ENCODE measurements around the gene B3GALT5.

B3GALT5 gene

GRCh38 chr21:39700318-39700717 lies 87.6 kb downstream of the B3GALT5 start:
- DNase-seq (ENCODE audit: low spot score) = no peak

DNA sequence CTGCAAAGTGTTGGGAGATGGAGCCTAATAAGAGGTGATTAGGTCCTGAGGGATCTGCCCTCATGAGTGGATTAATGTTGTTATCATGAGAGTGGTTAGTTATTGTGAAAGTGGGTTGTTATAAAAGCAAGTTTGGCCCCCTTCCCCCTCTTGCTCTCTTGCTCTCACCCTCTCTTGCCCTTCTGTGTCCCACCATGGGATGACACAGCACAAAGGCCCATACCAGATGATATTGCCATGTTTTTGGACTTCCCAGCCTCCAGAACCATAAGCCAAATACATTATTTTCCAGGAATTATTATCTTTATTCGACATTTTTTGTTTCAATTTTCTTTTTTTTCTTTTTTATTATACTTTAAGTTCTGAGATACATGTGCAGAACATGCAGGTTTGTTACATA lies 90.8 kb downstream of the B3GALT5 start:
- DNase-seq (ENCODE audit: low spot score) = no peak

DNA sequence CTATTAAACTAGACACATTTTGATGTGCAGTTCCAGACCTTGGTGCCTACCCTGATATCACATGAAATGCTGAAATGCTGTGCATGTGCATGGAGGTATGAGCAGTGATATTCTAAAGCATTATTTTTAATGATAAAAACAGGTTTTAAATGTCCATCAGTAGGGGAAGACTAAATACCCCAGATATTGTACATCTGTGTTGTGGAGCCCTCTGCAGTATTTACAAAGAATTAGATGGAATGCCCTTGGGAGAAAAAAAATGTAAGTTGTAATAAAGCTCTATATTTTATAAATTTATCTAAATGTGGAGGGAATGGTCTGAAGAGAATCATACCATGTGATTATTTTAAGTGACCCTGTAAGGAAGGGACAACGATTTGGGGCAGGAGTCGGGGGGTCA lies 93.1 kb downstream of the B3GALT5 start:
- no peak for DNase-seq (ENCODE audit: low spot score)

DNA sequence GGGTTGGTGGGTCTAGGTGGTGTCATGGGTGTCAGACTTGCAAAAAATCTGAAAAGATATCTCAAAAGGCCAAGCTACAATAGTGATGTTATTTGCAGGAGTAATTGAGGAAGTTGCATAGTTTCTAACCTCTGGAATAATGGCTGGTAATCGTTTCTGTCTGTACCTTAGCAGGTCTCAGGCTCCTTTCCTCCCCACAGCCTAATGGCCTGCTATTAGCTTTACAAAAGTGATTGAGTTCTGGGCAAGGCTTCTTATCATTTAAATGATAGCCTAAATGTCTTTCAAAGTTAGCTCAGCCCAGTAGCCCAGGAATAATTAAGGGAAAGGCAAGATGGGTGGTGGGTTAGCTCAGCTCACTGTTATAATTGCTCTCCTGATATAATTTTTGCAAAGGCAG lies 94.6 kb downstream of the B3GALT5 start:
- no peak for DNase-seq (ENCODE audit: low spot score)

GRCh38 chr21:39710866-39711265 lies 98.1 kb downstream of the B3GALT5 start:
- DNase-seq (ENCODE audit: low spot score) = no peak

GRCh38 chr21:39712273-39712672 lies 99.5 kb downstream of the B3GALT5 start:
- no peak for DNase-seq (ENCODE audit: low spot score)

GRCh38 chr21:39712976-39713375 lies 100.2 kb downstream of the B3GALT5 start:
- DNase-seq (ENCODE audit: low spot score) = no peak

DNA sequence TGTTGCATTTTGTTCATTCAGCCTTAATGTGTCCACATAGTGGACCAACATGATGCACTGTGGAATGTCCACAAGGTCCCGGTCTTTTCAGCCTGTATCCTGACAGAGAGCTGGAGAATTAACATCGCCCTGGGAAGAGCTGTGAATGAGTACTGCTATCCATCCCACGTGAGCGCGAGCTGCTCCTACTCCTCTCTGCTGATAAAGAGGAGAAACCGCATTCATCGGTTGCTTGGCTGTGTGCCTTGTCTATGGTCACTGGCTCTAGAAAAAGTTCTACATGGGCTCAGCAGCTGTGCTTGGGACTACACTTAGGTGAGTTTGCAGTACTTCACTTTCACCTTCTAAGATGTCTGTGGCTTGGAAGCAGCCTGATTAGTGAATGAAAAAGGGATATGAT lies 101.2 kb downstream of the B3GALT5 start:
- no peak for DNase-seq (ENCODE audit: low spot score)

DNA sequence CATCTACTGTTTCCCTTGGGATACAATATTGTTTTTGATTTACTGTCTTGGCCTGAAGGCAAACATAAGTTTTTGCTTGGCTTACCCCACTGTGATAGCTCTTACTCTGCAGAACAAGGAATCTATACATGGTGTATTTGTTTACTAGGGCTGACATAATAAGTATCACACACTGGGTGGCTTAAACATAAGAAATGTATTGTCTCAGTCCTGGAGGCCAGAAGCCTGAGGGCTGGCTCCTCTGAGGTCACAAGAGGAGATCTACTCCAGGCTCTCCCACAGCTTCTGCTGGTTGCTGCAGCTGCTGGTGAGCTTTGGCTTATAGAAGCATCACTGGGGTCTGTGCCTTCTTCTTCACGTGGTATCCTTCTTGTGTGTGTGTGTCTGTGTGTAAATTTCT lies 101.6 kb downstream of the B3GALT5 start:
- no peak for DNase-seq (ENCODE audit: low spot score)

GRCh38 chr21:39715804-39716397 lies 103.2 kb downstream of the B3GALT5 start:
- peak; percentile 69 for DNase-seq (ENCODE audit: low spot score)

GRCh38 chr21:39720126-39720778 lies 107.5 kb downstream of the B3GALT5 start:
- DNase-seq (ENCODE audit: low spot score) = no peak

- DNase-seq (ENCODE audit: low spot score) = no peak
Observed at GRCh38 chr21:39721885-39722284, 109.1 kb downstream of the B3GALT5 start.
